ENCODE measurements around the gene CADPS.

CADPS gene

DNA sequence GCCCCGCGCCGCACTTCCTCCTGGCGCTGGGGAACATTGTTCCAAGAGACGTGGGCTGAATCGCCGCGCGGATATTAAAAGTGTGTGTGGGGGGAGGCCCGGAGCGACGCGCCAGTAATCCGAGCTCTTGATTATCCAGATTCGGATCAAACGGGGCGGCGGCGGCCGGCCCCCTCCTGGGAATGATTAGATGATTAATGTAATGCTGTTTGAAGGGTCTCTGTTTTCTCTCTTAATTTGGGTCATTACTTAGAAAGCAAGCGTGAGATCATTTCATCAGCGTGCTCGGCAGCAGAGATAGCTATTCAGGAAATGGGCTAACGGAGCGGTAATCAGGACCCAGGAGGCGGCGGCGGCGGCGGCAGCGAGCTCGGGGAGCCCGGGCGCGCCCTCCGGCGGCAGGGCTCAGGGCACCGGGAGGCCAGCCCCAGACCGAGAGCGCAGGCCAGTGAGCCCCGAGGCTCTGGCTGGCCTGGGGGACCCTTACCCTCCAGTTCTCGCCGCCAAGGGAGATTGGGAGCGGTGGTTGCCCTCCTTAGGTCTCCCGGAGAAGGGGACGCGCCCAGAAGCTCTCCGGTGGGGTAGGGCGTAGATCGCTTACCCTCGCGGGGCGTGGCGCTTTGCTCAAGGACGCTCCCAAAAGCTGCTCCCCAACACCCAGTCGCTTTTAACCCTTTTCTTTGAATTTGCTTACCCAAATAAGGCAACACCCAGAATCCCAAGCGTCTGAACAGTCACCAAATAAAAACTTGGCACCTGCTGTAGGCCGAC, 506.3 kb downstream of the CADPS start:
- DNase-seq = no peak

DNA sequence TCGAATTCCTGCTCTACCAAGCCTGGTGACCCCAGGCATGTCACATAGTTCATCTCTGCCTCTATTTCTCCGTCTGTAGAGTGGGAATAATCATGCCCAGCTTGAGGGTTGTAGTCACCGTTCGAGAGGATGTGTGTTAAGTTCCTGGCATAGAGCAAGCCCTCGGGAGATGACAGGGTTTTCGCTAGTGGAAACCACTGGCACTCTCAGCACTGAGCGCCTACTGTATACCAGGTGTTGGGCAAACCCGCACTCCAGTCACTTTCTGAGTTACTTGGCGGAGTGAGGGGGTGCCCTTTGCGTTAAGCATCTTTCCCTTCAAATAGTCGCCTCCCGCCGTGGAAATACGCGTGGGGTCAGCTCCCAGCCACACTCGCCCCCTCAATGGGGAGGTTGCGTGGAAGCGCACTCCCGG, 506.9 kb downstream of the CADPS start:
- no peak for DNase-seq

DNA sequence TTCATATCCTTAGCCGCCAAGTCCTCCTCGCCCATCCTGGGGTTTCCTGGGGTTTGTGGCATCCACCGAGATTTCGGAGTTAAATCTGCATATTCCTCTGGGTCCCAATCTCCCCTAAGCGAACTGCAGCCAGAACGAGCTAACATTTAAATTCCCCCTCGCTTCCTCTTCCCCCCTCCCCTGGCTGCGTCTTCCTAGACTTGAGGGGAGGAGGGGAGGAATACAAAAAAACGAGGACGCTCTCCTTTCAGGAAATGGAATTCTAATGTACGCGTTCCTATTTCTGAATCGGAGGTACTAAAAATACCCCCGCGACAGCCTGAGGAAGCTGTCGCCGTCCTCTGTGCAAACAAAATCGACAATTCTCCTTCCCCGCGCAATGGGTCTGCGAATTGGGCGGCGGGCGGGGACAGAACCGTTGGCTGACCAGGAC, 507.4 kb downstream of the CADPS start:
- no peak for DNase-seq

DNA sequence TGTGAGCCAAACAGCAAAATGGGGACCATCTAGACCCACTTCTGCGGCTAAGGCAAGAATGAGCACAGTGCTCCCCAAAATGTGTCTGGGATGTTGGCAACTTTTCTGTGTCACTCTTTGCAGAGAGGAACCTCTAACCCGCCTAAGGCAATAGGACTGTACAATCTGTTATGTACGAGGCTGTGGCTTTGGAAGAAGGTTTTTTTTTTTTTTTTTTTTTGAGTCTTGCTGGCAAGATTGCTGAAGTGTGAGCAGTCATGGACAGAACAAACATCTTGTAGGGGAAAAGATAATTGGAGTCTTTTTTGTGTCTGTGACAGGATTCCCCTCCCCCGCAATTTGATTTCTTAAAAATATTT, 509.1 kb downstream of the CADPS start:
- no peak for DNase-seq

DNA sequence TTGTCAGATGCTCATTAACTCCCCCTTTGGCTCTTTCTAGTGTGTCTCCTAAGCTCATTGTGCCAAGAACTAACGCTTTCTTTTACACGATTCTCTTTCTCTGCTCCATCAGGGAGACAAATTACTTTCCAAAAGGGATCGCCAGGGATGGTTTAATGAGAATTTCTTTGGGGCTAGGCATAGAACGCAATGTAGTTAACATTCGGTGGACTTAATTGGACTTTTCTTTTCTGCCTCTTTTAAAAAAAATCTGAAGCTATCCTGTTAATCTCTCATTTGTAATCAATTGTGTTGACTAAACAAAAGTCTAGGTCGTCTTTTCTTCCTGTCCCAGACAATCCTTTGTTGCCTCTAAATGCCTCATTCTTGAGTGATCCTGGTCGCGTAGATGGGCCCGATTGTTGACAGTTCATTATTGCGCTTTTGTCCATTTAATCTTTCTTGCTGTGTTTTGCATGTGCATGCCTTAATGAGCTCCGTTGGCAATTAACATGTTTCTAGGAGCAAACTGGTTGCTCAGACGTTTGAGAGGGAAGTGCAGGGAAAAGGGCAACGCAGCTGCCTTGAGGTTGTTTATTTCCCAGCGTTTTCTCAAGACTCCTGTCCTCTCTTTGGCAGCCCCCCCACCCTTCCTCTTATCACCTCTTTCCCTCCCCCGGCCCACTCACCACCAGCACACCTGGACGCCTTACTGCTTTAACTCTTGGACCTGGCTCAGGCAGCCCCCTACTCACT, 509.7 kb downstream of the CADPS start:
- DNase-seq = no peak

DNA sequence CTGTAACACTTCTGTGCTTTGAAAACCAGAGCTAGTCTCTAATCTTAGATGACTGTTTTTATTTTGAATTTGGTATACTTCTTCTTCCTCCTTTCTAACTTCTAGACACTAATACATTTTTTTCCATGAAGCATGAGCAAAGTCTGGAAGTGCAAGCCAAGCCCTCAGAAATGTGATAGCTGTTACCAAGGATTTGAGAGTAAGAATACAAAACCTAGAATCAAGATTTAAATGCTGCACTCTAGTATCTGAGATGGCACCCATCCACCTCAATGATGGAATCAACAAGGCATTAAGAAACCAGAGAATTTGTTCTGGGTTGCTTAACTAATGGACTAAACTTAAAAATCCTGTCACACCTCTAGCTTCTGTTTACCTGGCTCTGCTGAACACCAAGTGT, 511.0 kb downstream of the CADPS start:
- no peak for DNase-seq

DNA sequence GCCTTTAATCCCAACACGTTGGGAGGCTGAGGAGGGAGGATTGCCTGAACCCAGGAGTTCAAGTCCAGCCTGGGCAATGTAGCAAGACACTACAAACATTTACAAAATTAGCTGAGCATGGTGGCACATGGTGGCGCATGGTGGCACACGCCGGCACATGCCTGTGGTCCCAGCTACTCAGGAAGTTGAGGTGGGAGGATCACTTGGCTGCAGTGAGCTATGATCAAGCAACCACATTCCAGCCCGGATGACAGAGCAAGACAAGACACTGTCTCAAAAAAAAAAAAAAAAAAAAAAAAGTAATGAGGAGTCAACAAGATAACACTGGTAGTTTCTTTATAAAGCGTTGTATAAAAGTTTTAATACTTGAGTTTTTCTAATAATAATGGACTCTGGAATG, 511.9 kb downstream of the CADPS start:
- DNase-seq = no peak

DNA sequence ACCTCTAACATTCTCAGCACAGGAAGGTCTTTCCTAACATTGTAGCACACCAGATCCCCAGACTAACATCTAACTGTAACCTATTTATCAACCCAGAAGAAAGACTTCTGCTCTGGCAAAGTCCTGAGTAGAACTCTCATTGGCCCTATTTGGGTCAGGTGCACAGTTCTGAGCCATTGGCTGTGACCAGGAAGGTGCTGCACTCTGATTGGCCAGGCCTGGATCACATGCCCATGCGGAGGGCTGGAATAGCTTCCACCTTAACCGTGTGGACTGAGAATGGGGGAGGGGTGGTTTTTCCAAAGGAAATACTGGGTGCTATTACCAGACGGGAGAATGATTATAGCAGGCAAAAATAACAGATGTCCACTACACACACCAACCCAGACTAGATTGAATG, 513.4 kb downstream of the CADPS start:
- DNase-seq = no peak

DNA sequence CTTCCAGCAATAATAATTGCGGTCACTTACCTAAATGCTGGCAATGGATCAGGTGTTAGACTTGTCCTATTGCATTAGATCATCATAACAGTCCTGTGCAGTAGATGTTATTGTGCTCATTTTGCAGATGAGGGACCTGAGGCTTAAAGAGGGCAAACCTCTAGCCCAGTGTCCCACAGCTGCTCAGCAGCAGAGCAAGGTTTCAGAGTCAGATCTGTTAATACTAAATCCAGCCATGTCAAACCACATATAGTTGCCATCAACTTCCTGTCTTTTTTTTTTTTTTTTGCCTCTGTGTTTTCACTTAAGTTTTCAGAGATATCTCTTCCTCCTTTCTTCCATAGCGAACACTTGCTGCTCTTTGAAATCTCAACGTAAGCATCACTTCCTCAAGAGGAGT, 514.0 kb downstream of the CADPS start:
- DNase-seq = no peak

DNA sequence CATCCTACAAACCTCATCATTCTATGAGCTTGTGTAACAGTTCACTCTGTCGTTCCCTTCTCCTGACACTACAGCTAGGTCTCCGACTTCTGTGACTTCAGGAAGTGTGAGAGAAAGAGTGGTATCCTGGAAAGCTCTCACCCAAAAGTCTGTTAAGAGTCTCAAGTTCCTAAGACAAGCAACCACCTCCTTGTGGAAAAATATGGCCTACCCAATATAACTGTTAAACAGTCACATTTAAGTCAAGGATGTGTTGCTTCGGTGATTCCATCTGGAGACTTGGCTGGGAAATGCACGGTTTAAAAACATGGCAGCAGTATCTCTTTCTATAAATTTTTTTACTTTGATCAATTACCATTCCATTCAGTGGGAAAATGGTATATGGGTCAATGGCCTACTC, 515.7 kb downstream of the CADPS start:
- DNase-seq = no peak

DNA sequence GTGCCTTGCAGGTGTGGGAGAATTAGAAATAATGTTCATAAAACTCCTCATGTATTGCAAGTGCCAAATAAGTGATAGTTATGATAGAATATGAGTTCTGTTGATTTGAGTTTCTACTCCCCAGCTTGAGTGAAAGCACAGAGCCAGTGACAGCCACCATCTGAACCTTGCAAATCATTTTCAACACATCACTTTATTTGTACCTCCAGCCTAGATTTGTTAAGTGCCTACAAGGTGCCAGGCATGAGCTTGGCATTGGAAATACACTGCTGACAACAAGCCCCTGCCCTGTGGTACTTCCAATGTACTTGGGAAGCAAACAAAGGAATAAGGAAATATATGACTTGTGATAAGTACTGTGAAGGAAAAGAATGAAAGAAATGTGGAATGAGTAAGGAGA, 518.9 kb downstream of the CADPS start:
- no peak for DNase-seq

DNA sequence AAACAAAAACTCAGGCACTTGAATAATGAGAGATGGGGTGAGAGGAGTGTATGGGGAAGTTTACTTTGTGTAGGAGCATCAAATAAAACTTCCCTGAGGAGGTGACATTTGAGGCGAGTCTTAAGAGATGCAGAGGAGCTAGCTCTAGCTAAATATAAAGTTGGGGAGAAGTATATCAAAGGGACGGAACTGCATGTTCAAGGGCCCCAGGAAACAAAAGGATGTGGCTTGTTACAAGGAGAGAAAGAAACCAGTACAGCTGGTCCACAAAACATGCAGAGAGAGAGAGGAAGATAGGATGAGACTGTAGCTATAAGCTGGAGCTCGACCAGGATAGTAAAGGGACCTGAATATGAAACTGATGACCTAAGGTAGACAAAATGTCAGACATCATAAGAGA, 519.5 kb downstream of the CADPS start:
- DNase-seq = no peak

All from stimulated activated naive CD4-positive, alpha-beta T cell treated with Interleukin-2 at 50 U/mL for 16 hours (primary cell).